H1 (cell line): ENCODE data around the gene HBD. TPM values are rescaled to one million over a fixed set of nuclear protein-coding genes. Genes with fewer than 3 reads are reported as not detected.

Experiments
- EP300 ChIP-seq, 2 experiments: IDR thresholded peaks; 1 replicate in 1 of 2; 2 replicates in 1 of 2; pipeline ENCODE4 v1.6.1; 2011 to 2012; ENCODE audit warnings: low read depth in 2 of 2, low read length in 2 of 2, mild to moderate bottlenecking in 2 of 2, borderline replicate concordance in 1 of 2, inconsistent platforms in 1 of 2, moderate library complexity in 1 of 2
- JUN ChIP-seq: IDR thresholded peaks from 2 replicates; pipeline ENCODE4 v1.6.1; 2011; ENCODE audit warnings: low read depth, mild to moderate bottlenecking, improper control_type of control experiment, low read length
- MAFK ChIP-seq: IDR thresholded peaks from 2 replicates; pipeline ENCODE4 v1.6.1; 2012; ENCODE audit warnings: low read depth, mild to moderate bottlenecking, improper control_type of control experiment, low read length
- NRF1 ChIP-seq: IDR thresholded peaks from 2 replicates; pipeline ENCODE4 v1.6.1; 2011; ENCODE audit warnings: mild to moderate bottlenecking, low read depth, low read length, improper control_type of control experiment
- SUZ12 ChIP-seq: fragments of 200-600 bp; sonication (generic); IDR thresholded peaks from 2 replicates; pipeline ENCODE4 v1.6.1; 2012; ENCODE audit warnings: mild to moderate bottlenecking, inconsistent platforms, low read length, moderate library complexity, mixed read lengths
- polyA plus RNA-seq, 7 experiments: library from polyadenylated mRNA; depleted of rRNA in 3 of 7; stranded (reverse) in 5 of 7; unstranded in 2 of 7; fragments of >200 nt in 5 of 7; fragments of 200-250 nt in 2 of 7; gene quantifications; 1 replicate in 5 of 7; 2 replicates in 1 of 7; 4 replicates in 1 of 7; pipeline versions ENCODE4 v1.2.1 to v1.2.3, GENCODE V29; 2011 to 2013; ENCODE audit warnings: missing spikeins in 2 of 7, mixed read lengths in 2 of 7
- total RNA-seq: library from RNA; stranded (reverse); fragmentation: NEBNext Ultra II Directional; extraction: Animal tissue kit (Norgen Biotek cat#: 25700); gene quantifications from 2 replicates; pipeline ENCODE4 v1.2.1, GENCODE V29; 2021
- TF ChIP-seq, protein P1 (sequence below), 3 experiments: IDR thresholded peaks; 1 replicate in 2 of 3; 2 replicates in 1 of 3; pipeline versions ENCODE4 v1.5.1 to v1.6.1; 2011; ENCODE audit warnings: low read length in 3 of 3, mild to moderate bottlenecking in 3 of 3, inconsistent platforms in 2 of 3, low read depth in 1 of 3, moderate library complexity in 1 of 3; ENCODE audit not compliant: insufficient read depth in 1 of 3; ENCODE audit errors: control extremely low read depth in 1 of 3
- TF ChIP-seq, protein P2 (sequence below): IDR thresholded peaks from 2 replicates; pipeline ENCODE4 v1.6.1; 2011; ENCODE audit warnings: low read length, improper control_type of control experiment

The HBD gene
- total and polyA plus RNA-seq, 2 of the 8 experiments (the other 6 are each of a cell fraction or from before 2014, with no cell fraction given): not detected

DNA sequence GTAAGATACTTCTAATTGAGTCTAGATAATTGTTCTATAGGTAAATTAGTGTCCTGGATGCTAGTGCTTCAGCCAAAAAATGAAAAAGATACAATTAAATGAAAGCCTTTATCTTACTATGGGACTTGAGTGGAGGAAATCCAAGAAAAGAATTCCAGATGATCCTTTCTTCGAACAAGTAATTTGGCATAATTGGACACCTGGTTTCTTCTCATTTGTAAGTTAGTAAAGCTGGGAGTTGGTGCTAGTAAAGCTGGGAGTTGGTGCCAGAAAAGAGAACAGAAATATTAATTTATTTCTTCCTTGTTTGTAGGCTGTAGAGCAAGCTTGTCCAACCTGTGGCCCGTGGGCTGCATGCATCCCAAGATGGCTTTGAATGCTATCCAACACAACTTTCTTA, 46.1 kb downstream of the HBD start (continued):
- TF ChIP-seq, protein P1, sequence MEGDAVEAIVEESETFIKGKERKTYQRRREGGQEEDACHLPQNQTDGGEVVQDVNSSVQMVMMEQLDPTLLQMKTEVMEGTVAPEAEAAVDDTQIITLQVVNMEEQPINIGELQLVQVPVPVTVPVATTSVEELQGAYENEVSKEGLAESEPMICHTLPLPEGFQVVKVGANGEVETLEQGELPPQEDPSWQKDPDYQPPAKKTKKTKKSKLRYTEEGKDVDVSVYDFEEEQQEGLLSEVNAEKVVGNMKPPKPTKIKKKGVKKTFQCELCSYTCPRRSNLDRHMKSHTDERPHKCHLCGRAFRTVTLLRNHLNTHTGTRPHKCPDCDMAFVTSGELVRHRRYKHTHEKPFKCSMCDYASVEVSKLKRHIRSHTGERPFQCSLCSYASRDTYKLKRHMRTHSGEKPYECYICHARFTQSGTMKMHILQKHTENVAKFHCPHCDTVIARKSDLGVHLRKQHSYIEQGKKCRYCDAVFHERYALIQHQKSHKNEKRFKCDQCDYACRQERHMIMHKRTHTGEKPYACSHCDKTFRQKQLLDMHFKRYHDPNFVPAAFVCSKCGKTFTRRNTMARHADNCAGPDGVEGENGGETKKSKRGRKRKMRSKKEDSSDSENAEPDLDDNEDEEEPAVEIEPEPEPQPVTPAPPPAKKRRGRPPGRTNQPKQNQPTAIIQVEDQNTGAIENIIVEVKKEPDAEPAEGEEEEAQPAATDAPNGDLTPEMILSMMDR (IDR thresholded peaks at IDR 0.05; ENCODE audit: control extremely low read depth in 1 of 3, insufficient read depth in 1 of 3, low read depth in 1 of 3, low read length in 3 of 3): no peak
- TF ChIP-seq, protein P2, sequence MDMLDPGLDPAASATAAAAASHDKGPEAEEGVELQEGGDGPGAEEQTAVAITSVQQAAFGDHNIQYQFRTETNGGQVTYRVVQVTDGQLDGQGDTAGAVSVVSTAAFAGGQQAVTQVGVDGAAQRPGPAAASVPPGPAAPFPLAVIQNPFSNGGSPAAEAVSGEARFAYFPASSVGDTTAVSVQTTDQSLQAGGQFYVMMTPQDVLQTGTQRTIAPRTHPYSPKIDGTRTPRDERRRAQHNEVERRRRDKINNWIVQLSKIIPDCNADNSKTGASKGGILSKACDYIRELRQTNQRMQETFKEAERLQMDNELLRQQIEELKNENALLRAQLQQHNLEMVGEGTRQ: no peak
- no peak for TF ChIP-seq NRF1
- no peak for TF ChIP-seq MAFK
- TF ChIP-seq SUZ12: no peak
- no peak for TF ChIP-seq EP300 (IDR thresholded peaks at IDR 0.05; ENCODE audit: borderline replicate concordance in 1 of 2, low read depth in 2 of 2, low read length in 2 of 2)
- TF ChIP-seq JUN: no peak

Other genes starting within 250 kb of the HBD start
- gene OR51L1, start 239.6 kb downstream of the HBD start, total RNA-seq: not detected in 2 replicates
- not detected in 2 replicates for gene OR51L1, start 239.6 kb downstream of the HBD start, polyA plus RNA-seq (2011; rRNA removed)
- not detected in 2 replicates for gene OR52J3, start 188.0 kb downstream of the HBD start, total RNA-seq
- not detected in 2 replicates for gene OR52J3, start 188.0 kb downstream of the HBD start, polyA plus RNA-seq (2011; rRNA removed)
- not detected in 2 replicates for gene OR52E2, start 174.9 kb downstream of the HBD start, total RNA-seq
- not detected in 2 replicates for gene OR52E2, start 174.9 kb downstream of the HBD start, polyA plus RNA-seq (2011; rRNA removed)
- not detected in 2 replicates for gene OR52E1, start 164.9 kb downstream of the HBD start, total RNA-seq
- gene OR52E1, start 164.9 kb downstream of the HBD start, polyA plus RNA-seq (2011; rRNA removed): not detected in 2 replicates
- gene OR52A5, start 96.1 kb downstream of the HBD start, total RNA-seq: 0.11 TPM in 1 of 2 replicates, not detected in the other
- 0.02 TPM in 2 replicates for gene OR52A5, start 96.1 kb downstream of the HBD start, polyA plus RNA-seq (2011; rRNA removed)
- gene OR52A1, start 79.7 kb downstream of the HBD start, total RNA-seq: 11.6 and 12.2 TPM in 2 replicates
- 5.7 and 5.9 TPM in 2 replicates for gene OR52A1, start 79.7 kb downstream of the HBD start, polyA plus RNA-seq (2011; rRNA removed)
- not detected in 2 replicates for gene OR51V1, start 33.8 kb downstream of the HBD start, total RNA-seq
- not detected in 2 replicates for gene OR51V1, start 33.8 kb downstream of the HBD start, polyA plus RNA-seq (2011; rRNA removed)
- gene HBB, start 7.4 kb downstream of the HBD start, total RNA-seq: not detected in 2 replicates
- not detected in 2 replicates for gene HBB, start 7.4 kb downstream of the HBD start, polyA plus RNA-seq (2011; rRNA removed)
- gene HBG1, start 15.4 kb upstream of the HBD start, total RNA-seq: not detected in 2 replicates
- 0.26 TPM in 1 of 2 replicates, not detected in the other for gene HBG1, start 15.4 kb upstream of the HBD start, polyA plus RNA-seq (2011; rRNA removed)
- not detected in 2 replicates for gene HBG2, start 20.3 kb upstream of the HBD start, total RNA-seq
- 0.19 and 0.23 TPM in 2 replicates for gene HBG2, start 20.3 kb upstream of the HBD start, polyA plus RNA-seq (2011; rRNA removed)
- not detected in 2 replicates for gene HBE1, start 35.5 kb upstream of the HBD start, total RNA-seq
- 0.20 and 0.39 TPM in 2 replicates for gene HBE1, start 35.5 kb upstream of the HBD start, polyA plus RNA-seq (2011; rRNA removed)
- gene OR51B4, start 67.5 kb upstream of the HBD start, total RNA-seq: not detected in 2 replicates
- not detected in 2 replicates for gene OR51B4, start 67.5 kb upstream of the HBD start, polyA plus RNA-seq (2011; rRNA removed)
- gene OR51B2, start 89.8 kb upstream of the HBD start, total RNA-seq: not detected in 2 replicates
- not detected in 2 replicates for gene OR51B2, start 89.8 kb upstream of the HBD start, polyA plus RNA-seq (2011; rRNA removed)
- not detected in 2 replicates for gene OR51B5, start 109.0 kb upstream of the HBD start, total RNA-seq
- 0.06 TPM in 1 of 2 replicates, not detected in the other for gene OR51B5, start 109.0 kb upstream of the HBD start, polyA plus RNA-seq (2011; rRNA removed)
- gene OR51B6, start 117.0 kb upstream of the HBD start, total RNA-seq: not detected in 2 replicates
- gene OR51B6, start 117.0 kb upstream of the HBD start, polyA plus RNA-seq (2011; rRNA removed): not detected in 2 replicates
- not detected in 2 replicates for gene OR51M1, start 149.3 kb upstream of the HBD start, total RNA-seq
- gene OR51M1, start 149.3 kb upstream of the HBD start, polyA plus RNA-seq (2011; rRNA removed): 0.08 TPM in 1 of 2 replicates, not detected in the other
- not detected in 2 replicates for gene OR51Q1, start 187.6 kb upstream of the HBD start, total RNA-seq
- gene OR51Q1, start 187.6 kb upstream of the HBD start, polyA plus RNA-seq (2011; rRNA removed): 0.08 and 0.13 TPM in 2 replicates
- not detected in 2 replicates for gene OR51I1, start 207.0 kb upstream of the HBD start, total RNA-seq
- gene OR51I1, start 207.0 kb upstream of the HBD start, polyA plus RNA-seq (2011; rRNA removed): not detected in 2 replicates
- not detected in 2 replicates for gene OR51I2, start 214.8 kb upstream of the HBD start, total RNA-seq
- not detected in 2 replicates for gene OR51I2, start 214.8 kb upstream of the HBD start, polyA plus RNA-seq (2011; rRNA removed)